B cell (primary cell): ENCODE results near the gene MAP4K5.

Source experiments
- CTCF ChIP-seq: fragments of 200-600 bp; IDR thresholded peaks from one replicate; pipeline ENCODE4 v1.8.0; 2022; ENCODE audit warnings: antibody characterized with exemption, mild to moderate bottlenecking
- EZH2 ChIP-seq: IDR thresholded peaks from 2 replicates; pipeline ENCODE4 v1.6.1; 2012; ENCODE audit warnings: borderline replicate concordance, low read depth, mild to moderate bottlenecking, moderate library complexity, low read length; ENCODE audit not compliant: insufficient read depth, poor library complexity, severe bottlenecking

GRCh38 chr14:50520947-50521815 lies 11.2 kb downstream of the MAP4K5 start:
- TF ChIP-seq CTCF (no peak), EZH2 (no peak)
